ENCODE data around the gene MBD3. TPM values are rescaled to one million over a fixed set of nuclear protein-coding genes. Genes with fewer than 3 reads are reported as not detected.

MBD3 gene
- total RNA-seq, 4 donors from 2014 or later = 71.1 to 100 (median 78.3) TPM

GRCh38 chr19:1529430-1529816 is 63.2 kb downstream of the MBD3 start:
- ATAC-seq (ENCODE audit: low FRiP score) = no peak
- no peak for TF ChIP-seq CTCF (IDR thresholded peaks at IDR 0.05)
- DNase-seq (ENCODE audit: low spot score) = no peak

DNA sequence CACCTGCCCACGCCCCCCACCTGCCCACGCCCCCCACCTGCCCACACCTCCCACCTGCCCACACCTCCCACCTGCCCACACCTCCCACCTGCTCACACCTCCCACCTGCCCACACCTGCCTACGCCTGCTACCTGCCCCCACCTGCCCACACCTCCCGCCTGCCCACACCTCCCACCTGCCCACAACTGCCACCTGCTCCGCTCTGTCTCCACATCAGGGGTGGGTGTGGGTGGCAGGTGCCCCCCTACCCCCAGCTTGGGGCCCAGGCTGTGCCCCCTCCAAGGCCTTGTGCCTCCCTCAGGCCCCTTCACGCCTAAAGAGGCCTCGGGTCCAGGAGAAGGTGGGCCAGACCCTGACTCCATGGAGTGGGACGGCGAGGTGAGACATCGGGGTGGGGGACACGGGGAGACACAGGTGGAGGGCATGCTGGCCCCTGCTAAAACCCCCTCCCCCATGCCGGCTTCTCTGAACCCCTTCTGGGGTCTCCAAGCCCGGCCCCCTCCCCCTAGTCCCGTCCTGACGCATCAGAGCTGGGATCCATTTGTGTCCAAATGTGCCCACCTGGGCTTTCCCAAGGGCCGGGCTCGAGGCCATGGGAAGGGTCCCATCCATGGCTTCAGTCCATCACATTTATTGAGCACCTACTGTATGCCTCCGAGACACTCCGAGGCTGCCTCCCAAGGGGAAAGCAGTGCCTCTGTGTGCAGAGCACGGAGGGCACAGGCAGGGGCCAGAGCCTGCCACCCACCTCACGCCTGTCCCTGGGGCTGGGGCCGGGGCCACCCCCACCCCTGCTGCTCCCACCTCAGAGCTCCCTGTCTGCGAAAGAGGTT is 63.9 kb downstream of the MBD3 start:
- TF ChIP-seq CTCF (IDR thresholded peaks at IDR 0.05) = no peak
- ATAC-seq (ENCODE audit: low FRiP score) = no peak
- DNase-seq (ENCODE audit: low spot score) = no peak

- no peak for TF ChIP-seq CTCF (IDR thresholded peaks at IDR 0.05)
- DNase-seq (ENCODE audit: low spot score) (no peak), ATAC-seq (ENCODE audit: low FRiP score) (no peak)
Measured at GRCh38 chr19:1527650-1528309, 64.9 kb downstream of the MBD3 start.

GRCh38 chr19:1526979-1527649 is 65.6 kb downstream of the MBD3 start:
- no peak for DNase-seq (ENCODE audit: low spot score)
- ATAC-seq (ENCODE audit: low FRiP score) = no peak
- TF ChIP-seq CTCF (IDR thresholded peaks at IDR 0.05) = no peak

- no peak for TF ChIP-seq CTCF (IDR thresholded peaks at IDR 0.05)
Measured at GRCh38 chr19:1526066-1526778, 66.4 kb downstream of the MBD3 start.

GRCh38 chr19:1525343-1525742 is 67.3 kb downstream of the MBD3 start:
- ATAC-seq (ENCODE audit: low FRiP score) = no peak
- no peak for TF ChIP-seq CTCF (IDR thresholded peaks at IDR 0.05)
- no peak for DNase-seq (ENCODE audit: low spot score)

More at GRCh38 chr19:1526066-1526778, 66.4 kb downstream of the MBD3 start:
- ATAC-seq (ENCODE audit: low FRiP score) (no peak), DNase-seq (ENCODE audit: low spot score) (no peak)

Data from omental fat pad (tissue), 4 donors.